HG03135 (cell line): ENCODE results near the gene ENC1.
A peak's percentile ranks its signal among the peaks of the same experiment; 100 is the strongest.

Experiments used
- ATAC-seq: cut with Tn5 transposase; IDR thresholded peaks from one replicate; pipeline ENCODE4 v1.9.1; 2021; ENCODE audit warnings: mild to moderate bottlenecking, moderate library complexity; ENCODE audit not compliant: unreplicated experiment

The ENC1 gene

GRCh38 chr5:74659172-74659571 is 18.6 kb upstream of the ENC1 start:
- no peak for ATAC-seq

- no peak for ATAC-seq
Observed at GRCh38 chr5:74657165-74657564, 16.6 kb upstream of the ENC1 start.

- ATAC-seq = no peak
Observed at GRCh38 chr5:74655716-74656115, 15.2 kb upstream of the ENC1 start.

GRCh38 chr5:74655206-74655605 is 14.7 kb upstream of the ENC1 start:
- ATAC-seq = no peak

GRCh38 chr5:74653991-74654390 is 13.5 kb upstream of the ENC1 start:
- ATAC-seq = no peak

GRCh38 chr5:74652576-74652975 is 12.0 kb upstream of the ENC1 start:
- no peak for ATAC-seq

- no peak for ATAC-seq
Observed at GRCh38 chr5:74651710-74652109, 11.2 kb upstream of the ENC1 start.

GRCh38 chr5:74649421-74649973 is 9.0 kb upstream of the ENC1 start:
- no peak for ATAC-seq

GRCh38 chr5:74648835-74649293 is 8.3 kb upstream of the ENC1 start:
- peak; percentile 59 for ATAC-seq

GRCh38 chr5:74647096-74647495 is 6.6 kb upstream of the ENC1 start:
- no peak for ATAC-seq

GRCh38 chr5:74643111-74643562 is 2.6 kb upstream of the ENC1 start:
- no peak for ATAC-seq

GRCh38 chr5:74642543-74642863 is 2.0 kb upstream of the ENC1 start:
- no peak for ATAC-seq

- no peak for ATAC-seq
Observed at GRCh38 chr5:74641735-74642542, 1.4 kb upstream of the ENC1 start.

GRCh38 chr5:74640954-74641734 is 616 bp upstream of the ENC1 start:
- ATAC-seq = peak; percentile 20

GRCh38 chr5:74639807-74640449 is 600 bp downstream of the ENC1 start:
- ATAC-seq = peak; percentile 27

- peak; percentile 26 for ATAC-seq
Observed at GRCh38 chr5:74638970-74639806, 1.3 kb downstream of the ENC1 start.

GRCh38 chr5:74638544-74638969 is 2.0 kb downstream of the ENC1 start:
- no peak for ATAC-seq

GRCh38 chr5:74636552-74636951 is 4.0 kb downstream of the ENC1 start:
- no peak for ATAC-seq

- no peak for ATAC-seq
Observed at GRCh38 chr5:74636149-74636548, 4.4 kb downstream of the ENC1 start.

GRCh38 chr5:74634611-74635286 is 5.8 kb downstream of the ENC1 start:
- no peak for ATAC-seq
